ENCODE measurements around the gene CEMIP2. TPM values are rescaled to one million over a fixed set of nuclear protein-coding genes. Genes with fewer than 3 reads are reported as not detected.

Gene CEMIP2
- total RNA-seq, 4 donors from 2014 or later, result 7.6 to 34.5 (median 12.3) TPM

GRCh38 chr9:71796100-71796767 is 27.9 kb upstream of the CEMIP2 start:
- H3K9me3 ChIP-seq, result no peaks in the 10 kb centered on the region
- TF ChIP-seq POLR2A (IDR thresholded peaks at IDR 0.05) (no peak), CTCF (IDR thresholded peaks at IDR 0.05) (no peak)
- no peaks in the 10 kb centered on the region for H3K4me1 ChIP-seq
- no peaks in the 10 kb centered on the region for H3K36me3 ChIP-seq
- intact Hi-C loops (cut with DNase I), result no loop called here
- WGBS, 2 donors, result 67 to 83% methylated on average over 2 of the region's 2 CpGs
- no peak for DNase-seq
- H3K4me3 ChIP-seq, result no peak overlapping the region
- H3K27me3 ChIP-seq, result no peaks in the 10 kb centered on the region
- H3K27ac ChIP-seq, result peak overlapping the region in 1 of 4 donors; percentile 4

- Histone ChIP-seq H3K9me3 (no peaks in the 10 kb centered on the region), H3K4me3 (no peak overlapping the region), H3K4me1 (no peaks in the 10 kb centered on the region), H3K36me3 (no peaks in the 10 kb centered on the region), H3K27ac (peak overlapping the region in 3 of 4 donors; percentile 20 to 38 (median 28)), H3K27me3 (no peaks in the 10 kb centered on the region)
- 37 to 81% methylated on average over 3 to 7 of the region's 7 CpGs for WGBS, 2 donors
- intact Hi-C loops (cut with DNase I), result no loop called here
- TF ChIP-seq CTCF (IDR thresholded peaks at IDR 0.05) (no peak), POLR2A (IDR thresholded peaks at IDR 0.05) (peak in 1 of 4 donors; percentile 11)
- DNase-seq, result no peak
These were observed 26.9 kb upstream of the CEMIP2 start for GRCh38 chr9:71795097-71795813.

GRCh38 chr9:71793386-71794105 is 25.2 kb upstream of the CEMIP2 start:
- intact Hi-C loops (cut with DNase I), result no loop called here
- no peak overlapping the region for H3K27ac ChIP-seq
- WGBS, 2 donors, result 90 to 91% methylated on average over 2 of the region's 2 CpGs
- no peaks in the 10 kb centered on the region for H3K9me3 ChIP-seq
- H3K27me3 ChIP-seq, result no peaks in the 10 kb centered on the region
- H3K36me3 ChIP-seq, result no peaks in the 10 kb centered on the region
- no peak for DNase-seq
- no peak for TF ChIP-seq POLR2A (IDR thresholded peaks at IDR 0.05)
- TF ChIP-seq CTCF (IDR thresholded peaks at IDR 0.05), result no peak
- H3K4me1 ChIP-seq, result no peaks in the 10 kb centered on the region
- H3K4me3 ChIP-seq, result no peak overlapping the region

- Histone ChIP-seq H3K27ac (no peak overlapping the region), H3K36me3 (no peaks in the 10 kb centered on the region), H3K4me1 (no peaks in the 10 kb centered on the region), H3K9me3 (no peaks in the 10 kb centered on the region), H3K4me3 (no peak overlapping the region), H3K27me3 (no peaks in the 10 kb centered on the region)
- intact Hi-C loops (cut with DNase I), result no loop called here
- 80 to 85% methylated on average over 4 of the region's 4 CpGs for WGBS, 2 donors
- TF ChIP-seq CTCF (IDR thresholded peaks at IDR 0.05), result no peak
- no peak for TF ChIP-seq POLR2A (IDR thresholded peaks at IDR 0.05)
- DNase-seq, result no peak
These were observed 23.6 kb upstream of the CEMIP2 start for GRCh38 chr9:71791875-71792274.

- H3K27ac ChIP-seq, result no peak overlapping the region
- no peaks in the 10 kb centered on the region for H3K9me3 ChIP-seq
- intact Hi-C loops (cut with DNase I), result no loop called here
- H3K36me3 ChIP-seq, result no peaks in the 10 kb centered on the region
- DNase-seq, result no peak
- WGBS, 2 donors, result 89% methylated on average over 1 of the region's 1 CpG
- TF ChIP-seq CTCF (IDR thresholded peaks at IDR 0.05) (no peak), POLR2A (IDR thresholded peaks at IDR 0.05) (no peak)
- H3K4me1 ChIP-seq, result no peaks in the 10 kb centered on the region
- H3K4me3 ChIP-seq, result no peak overlapping the region
- H3K27me3 ChIP-seq, result no peaks in the 10 kb centered on the region
These were observed 22.0 kb upstream of the CEMIP2 start for GRCh38 chr9:71790296-71790695.
